ENCODE results near the gene STIP1.

DNA sequence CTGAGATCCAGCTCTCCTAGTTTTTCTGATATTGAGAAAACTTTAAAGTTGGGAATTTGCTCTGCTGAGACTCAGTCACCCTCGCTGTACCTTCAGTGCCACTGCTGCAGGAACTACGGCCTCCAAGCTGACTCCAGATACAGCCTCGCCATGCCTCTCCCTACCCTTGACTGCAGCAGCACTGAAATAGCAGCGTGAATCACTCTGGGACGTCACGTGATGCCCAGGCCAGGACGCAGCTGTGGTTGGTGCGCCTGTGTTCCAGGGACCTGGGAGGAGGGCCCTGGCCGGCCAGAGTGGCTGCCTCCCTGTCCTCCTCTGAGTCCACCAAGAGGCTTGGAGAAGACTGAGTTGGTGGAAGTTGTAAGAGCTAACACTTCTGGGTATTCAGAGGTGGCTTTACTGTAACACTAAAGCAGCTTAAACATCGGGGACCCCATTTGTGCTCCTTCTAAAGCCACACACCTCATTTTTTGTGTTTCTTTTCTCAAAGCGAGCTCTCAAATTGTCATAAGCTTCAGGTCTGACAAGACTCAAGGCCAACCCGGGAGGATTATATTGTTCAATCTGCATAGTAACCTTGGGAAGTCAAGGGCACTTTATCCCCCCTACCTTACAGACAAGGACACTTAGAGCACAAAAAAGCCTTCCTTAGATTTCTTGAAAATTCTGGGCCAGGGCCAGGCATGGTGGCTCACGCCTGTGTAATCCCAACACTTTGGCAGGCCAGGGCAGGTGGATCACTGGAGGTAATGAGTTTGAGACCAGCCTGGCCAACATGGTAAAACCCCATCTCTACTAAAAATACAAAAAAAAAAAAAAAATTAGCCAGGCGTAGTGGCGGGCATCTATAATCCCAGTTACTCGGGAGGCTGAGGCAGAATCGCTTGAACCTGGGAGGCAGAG lies 4.2 kb upstream of the STIP1 start:
- TF ChIP-seq, protein P1, sequence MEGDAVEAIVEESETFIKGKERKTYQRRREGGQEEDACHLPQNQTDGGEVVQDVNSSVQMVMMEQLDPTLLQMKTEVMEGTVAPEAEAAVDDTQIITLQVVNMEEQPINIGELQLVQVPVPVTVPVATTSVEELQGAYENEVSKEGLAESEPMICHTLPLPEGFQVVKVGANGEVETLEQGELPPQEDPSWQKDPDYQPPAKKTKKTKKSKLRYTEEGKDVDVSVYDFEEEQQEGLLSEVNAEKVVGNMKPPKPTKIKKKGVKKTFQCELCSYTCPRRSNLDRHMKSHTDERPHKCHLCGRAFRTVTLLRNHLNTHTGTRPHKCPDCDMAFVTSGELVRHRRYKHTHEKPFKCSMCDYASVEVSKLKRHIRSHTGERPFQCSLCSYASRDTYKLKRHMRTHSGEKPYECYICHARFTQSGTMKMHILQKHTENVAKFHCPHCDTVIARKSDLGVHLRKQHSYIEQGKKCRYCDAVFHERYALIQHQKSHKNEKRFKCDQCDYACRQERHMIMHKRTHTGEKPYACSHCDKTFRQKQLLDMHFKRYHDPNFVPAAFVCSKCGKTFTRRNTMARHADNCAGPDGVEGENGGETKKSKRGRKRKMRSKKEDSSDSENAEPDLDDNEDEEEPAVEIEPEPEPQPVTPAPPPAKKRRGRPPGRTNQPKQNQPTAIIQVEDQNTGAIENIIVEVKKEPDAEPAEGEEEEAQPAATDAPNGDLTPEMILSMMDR (conservative IDR thresholded peaks at IDR 0.05; ENCODE audit: low read depth, low read length), result no peak
- TF ChIP-seq EZH2phosphoT487 (IDR thresholded peaks at IDR 0.05; ENCODE audit: borderline replicate concordance, low read length) (no peak), EZH2 (IDR thresholded peaks at IDR 0.05; ENCODE audit: low read length, unreplicated experiment) (no peak)
